Loucy (cell line): ENCODE measurements around the gene SLC30A3.

Source experiments
- EZH2phosphoT487 ChIP-seq: fragments of 200-600 bp; IDR thresholded peaks from 2 replicates; pipeline ENCODE4 v1.6.1; 2018; ENCODE audit warnings: antibody characterized with exemption, mild to moderate bottlenecking, moderate library complexity, borderline replicate concordance
- TF ChIP-seq, protein P1 (sequence below): fragments of 200-600 bp; sonication (generic); conservative IDR thresholded peaks from 2 replicates; pipeline ENCODE4 v1.5.1; 2014; ENCODE audit warnings: mild to moderate bottlenecking, antibody characterized with exemption, low read length

DNA sequence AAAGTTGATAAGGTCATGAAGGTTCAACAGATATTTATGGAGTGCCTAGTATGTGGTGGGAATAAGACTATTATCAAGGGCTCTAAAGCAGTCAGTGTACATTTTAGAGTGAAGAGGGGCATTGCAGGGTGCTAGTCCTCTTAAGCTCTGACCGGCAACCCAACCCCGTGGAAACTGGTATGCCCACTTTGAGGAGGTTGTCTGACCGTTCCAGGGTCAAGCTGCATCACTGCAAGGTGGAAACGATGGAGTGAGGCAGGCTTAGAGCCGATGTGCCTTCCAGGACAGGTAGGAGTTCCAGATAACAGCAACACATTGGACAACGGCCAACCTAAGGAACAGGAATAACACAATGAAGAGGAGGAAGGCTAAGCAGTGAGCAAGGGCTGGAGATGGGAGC lies 46.8 kb upstream of the SLC30A3 start:
- TF ChIP-seq, protein P1, sequence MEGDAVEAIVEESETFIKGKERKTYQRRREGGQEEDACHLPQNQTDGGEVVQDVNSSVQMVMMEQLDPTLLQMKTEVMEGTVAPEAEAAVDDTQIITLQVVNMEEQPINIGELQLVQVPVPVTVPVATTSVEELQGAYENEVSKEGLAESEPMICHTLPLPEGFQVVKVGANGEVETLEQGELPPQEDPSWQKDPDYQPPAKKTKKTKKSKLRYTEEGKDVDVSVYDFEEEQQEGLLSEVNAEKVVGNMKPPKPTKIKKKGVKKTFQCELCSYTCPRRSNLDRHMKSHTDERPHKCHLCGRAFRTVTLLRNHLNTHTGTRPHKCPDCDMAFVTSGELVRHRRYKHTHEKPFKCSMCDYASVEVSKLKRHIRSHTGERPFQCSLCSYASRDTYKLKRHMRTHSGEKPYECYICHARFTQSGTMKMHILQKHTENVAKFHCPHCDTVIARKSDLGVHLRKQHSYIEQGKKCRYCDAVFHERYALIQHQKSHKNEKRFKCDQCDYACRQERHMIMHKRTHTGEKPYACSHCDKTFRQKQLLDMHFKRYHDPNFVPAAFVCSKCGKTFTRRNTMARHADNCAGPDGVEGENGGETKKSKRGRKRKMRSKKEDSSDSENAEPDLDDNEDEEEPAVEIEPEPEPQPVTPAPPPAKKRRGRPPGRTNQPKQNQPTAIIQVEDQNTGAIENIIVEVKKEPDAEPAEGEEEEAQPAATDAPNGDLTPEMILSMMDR = no peak
- TF ChIP-seq EZH2phosphoT487 = no peak
